Spleen (tissue), 11 donors: ENCODE measurements around the gene EXOC6B. TPM values are rescaled to one million over a fixed set of nuclear protein-coding genes. Genes with fewer than 3 reads are reported as not detected.

Experiments
- DNase-seq: peaks from one replicate; pipeline ENCODE4 v3.0.0-alpha.2; 2020
- H3K27ac ChIP-seq, 8 donors: fragments of 200-600 bp; sonication (generic) in 7 of 8; 1 replicate in 4 of 8; 2 replicates in 4 of 8; pipeline versions ENCODE4 v1.5.0 to v1.8.0; 2016 to 2021; ENCODE audit warnings: inconsistent platforms in 4 of 8, mild to moderate bottlenecking in 4 of 8, moderate library complexity in 1 of 8
- H3K27me3 ChIP-seq, 7 donors: fragments of 200-600 bp; sonication (generic) in 6 of 7; replicated peaks in 1 of 7; 1 replicate in 4 of 7; 2 replicates in 3 of 7; pipeline versions ENCODE4 v1.5.0 to v1.8.0; 2016 to 2021; ENCODE audit warnings: inconsistent platforms in 3 of 7, mild to moderate bottlenecking in 1 of 7
- H3K36me3 ChIP-seq, 6 donors: fragments of 200-600 bp; sonication (generic) in 5 of 6; 1 replicate in 4 of 6; 2 replicates in 2 of 6; pipeline versions ENCODE4 v1.5.0 to v1.8.0; 2016 to 2021; ENCODE audit warnings: inconsistent platforms in 2 of 6
- H3K4me1 ChIP-seq, 6 donors: fragments of 200-600 bp; sonication (generic) in 5 of 6; 1 replicate in 3 of 6; 2 replicates in 3 of 6; pipeline versions ENCODE4 v1.5.0 to v1.8.0; 2016 to 2021; ENCODE audit warnings: inconsistent platforms in 3 of 6
- H3K4me3 ChIP-seq, 8 donors: fragments of 200-600 bp; sonication (generic) in 7 of 8; 1 replicate in 4 of 8; 2 replicates in 4 of 8; pipeline versions ENCODE4 v1.5.0 to v1.8.0; 2016 to 2021; ENCODE audit warnings: inconsistent platforms in 4 of 8, mild to moderate bottlenecking in 4 of 8, moderate library complexity in 2 of 8
- H3K9me3 ChIP-seq, 8 donors: fragments of 200-600 bp; sonication (generic) in 7 of 8; 1 replicate in 4 of 8; 2 replicates in 4 of 8; pipeline versions ENCODE4 v1.5.0 to v1.8.0; 2016 to 2021; ENCODE audit warnings: inconsistent platforms in 4 of 8
- CTCF ChIP-seq, 11 experiments: fragments of 200-600 bp in 7 of 11; fragments of 450-650 bp in 4 of 11; sonication (generic) in 4 of 11; IDR thresholded peaks in 8 of 11; conservative IDR thresholded peaks in 3 of 11; 1 replicate in 7 of 11; 2 replicates in 4 of 11; pipeline versions ENCODE4 v1.4.0 to v1.8.0; 2016 to 2021; ENCODE audit warnings: antibody characterized with exemption in 11 of 11, inconsistent platforms in 4 of 11, mild to moderate bottlenecking in 1 of 11
- POLR2A ChIP-seq, 3 donors: fragments of 450-650 bp; IDR thresholded peaks; one replicate each; pipeline ENCODE4 v1.5.1; 2017; ENCODE audit warnings: antibody characterized with exemption in 3 of 3, mild to moderate bottlenecking in 1 of 3
- POLR2AphosphoS5 ChIP-seq, 3 donors: sonication (generic); formaldehyde crosslinking; IDR thresholded peaks; one replicate each; pipeline ENCODE4 v1.5.1; 2017; ENCODE audit warnings: antibody characterized with exemption in 3 of 3
- WGBS, 5 donors: extraction: QIAGEN DNeasy Blood & Tissue Kit in 3 of 5; methylation state at CpG; one replicate each; pipeline versions ENCODE4 v1.1.5 to v1.1.7; 2013 to 2018; 5-methylcytosine and 5-hydroxymethylcytosine counted together
- intact Hi-C: fragments of 100-400 bp; cut with DNase I; formaldehyde crosslinking; loops from one replicate; pipeline ENCODE4 v1.15.0; 2023; ENCODE audit warnings: low total_unique reads
- polyA plus RNA-seq, 3 donors: library from polyadenylated mRNA; stranded (reverse); fragments of 200-250 nt; gene quantifications; one replicate each; pipeline ENCODE4 v1.2.1, GENCODE V29; 2013
- total RNA-seq, 7 donors: library from RNA; depleted of rRNA in 3 of 7; stranded (reverse); fragments of >200 nt in 3 of 7; fragmentation: NEBNext Ultra II Directional in 4 of 7; extraction: Animal tissue kit (Norgen Biotek cat#: 25700) in 4 of 7; gene quantifications; one replicate each; pipeline versions ENCODE4 v1.1.0 to v1.2.1, GENCODE V29; 2016 to 2021
- donor health status: healthy with polysubstance abuse.
- donor health status: DM: no; HTN: no; CAD: no; lungs with moderate emphysema.
- donor health status: DM: no; HTN: no; CAD: no.
- donor health status: Bipolar disorder and iron deficiency.
- donor health status: healthy.
- donor health status: DM: no; HTN: no; CAD: no.
- donor health status: DM: yes; HTN: yes; CAD: no.

EXOC6B gene
- total and polyA plus RNA-seq, 10 donors: 1.0 to 27.9 (median 18.0) TPM

- H3K27me3 ChIP-seq: no peaks in the 10 kb centered on the region
- H3K27ac ChIP-seq: no peak overlapping the region
- H3K9me3 ChIP-seq: no peaks in the 10 kb centered on the region
- peaks cover 0 to 12% (median 0%) of the 10 kb centered on the region in 6 donors for H3K36me3 ChIP-seq
- H3K4me1 ChIP-seq: no peaks in the 10 kb centered on the region
- no peak for DNase-seq
- H3K4me3 ChIP-seq: no peak overlapping the region
- no peak for TF ChIP-seq POLR2A (IDR thresholded peaks at IDR 0.05)
- TF ChIP-seq CTCF (IDR thresholded peaks at IDR 0.05 in 8 of 11, conservative IDR thresholded peaks at IDR 0.05 in 3 of 11): no peak
- TF ChIP-seq POLR2AphosphoS5 (IDR thresholded peaks at IDR 0.05): no peak
- intact Hi-C loops: no loop called here
- WGBS, 5 donors: 78 to 93% (median 91%) methylated on average over 1 of the region's 1 CpG
Observed at GRCh38 chr2:72512376-72512775, 313.5 kb downstream of the EXOC6B start.

- TF ChIP-seq POLR2A (IDR thresholded peaks at IDR 0.05): no peak
- 89 to 100% (median 96%) methylated on average over 1 of the region's 1 CpG for WGBS, 5 donors
- H3K4me3 ChIP-seq: no peak overlapping the region
Observed at GRCh38 chr2:72511906-72512305, 313.9 kb downstream of the EXOC6B start.

GRCh38 chr2:72497763-72498162 is 328.1 kb downstream of the EXOC6B start:
- TF ChIP-seq POLR2A (IDR thresholded peaks at IDR 0.05): no peak
- TF ChIP-seq CTCF (IDR thresholded peaks at IDR 0.05 in 8 of 11, conservative IDR thresholded peaks at IDR 0.05 in 3 of 11): no peak
- no peak for TF ChIP-seq POLR2AphosphoS5 (IDR thresholded peaks at IDR 0.05)
- Histone ChIP-seq H3K4me3 (no peak overlapping the region), H3K27ac (no peak overlapping the region), H3K4me1 (no peaks in the 10 kb centered on the region), H3K27me3 (no peaks in the 10 kb centered on the region), H3K36me3 (peaks cover 0 to 35% (median 0%) of the 10 kb centered on the region in 6 donors), H3K9me3 (peaks cover 0 to 6% (median 0%) of the 10 kb centered on the region in 8 donors)
- 84 to 88% (median 86%) methylated on average over 2 of the region's 2 CpGs for WGBS, 5 donors
- intact Hi-C loops: no loop called here
- no peak for DNase-seq

More at GRCh38 chr2:72511906-72512305, 313.9 kb downstream of the EXOC6B start:
- DNase-seq: no peak
- H3K9me3 ChIP-seq: no peaks in the 10 kb centered on the region
- peaks cover 0 to 12% (median 0%) of the 10 kb centered on the region in 6 donors for H3K36me3 ChIP-seq
- no peaks in the 10 kb centered on the region for H3K27me3 ChIP-seq
- intact Hi-C loops: no loop called here
- no peaks in the 10 kb centered on the region for H3K4me1 ChIP-seq
- no peak overlapping the region for H3K27ac ChIP-seq

GRCh38 chr2:72496479-72496878 is 329.4 kb downstream of the EXOC6B start:
- DNase-seq: no peak
- H3K27me3 ChIP-seq: no peaks in the 10 kb centered on the region

More at GRCh38 chr2:72496479-72496878, 329.4 kb downstream of the EXOC6B start:
- Histone ChIP-seq H3K27ac (no peak overlapping the region), H3K4me3 (no peak overlapping the region), H3K4me1 (no peaks in the 10 kb centered on the region), H3K9me3 (no peaks in the 10 kb centered on the region), H3K36me3 (peaks cover 0 to 45% (median 0%) of the 10 kb centered on the region in 6 donors)
- TF ChIP-seq CTCF (IDR thresholded peaks at IDR 0.05 in 8 of 11, conservative IDR thresholded peaks at IDR 0.05 in 3 of 11) (no peak), POLR2A (IDR thresholded peaks at IDR 0.05) (no peak)
- intact Hi-C loops: no loop called here
